ENCODE results near the gene PRUNE2. TPM values are rescaled to one million over a fixed set of nuclear protein-coding genes. Genes with fewer than 3 reads are reported as not detected.

Gene PRUNE2
- total and polyA plus RNA-seq, 9 of the 15 experiments (the other 6 are each of a cell fraction or from before 2014, with no cell fraction given), result 0.05 to 0.45 (median 0.18) TPM; not detected in 1

DNA sequence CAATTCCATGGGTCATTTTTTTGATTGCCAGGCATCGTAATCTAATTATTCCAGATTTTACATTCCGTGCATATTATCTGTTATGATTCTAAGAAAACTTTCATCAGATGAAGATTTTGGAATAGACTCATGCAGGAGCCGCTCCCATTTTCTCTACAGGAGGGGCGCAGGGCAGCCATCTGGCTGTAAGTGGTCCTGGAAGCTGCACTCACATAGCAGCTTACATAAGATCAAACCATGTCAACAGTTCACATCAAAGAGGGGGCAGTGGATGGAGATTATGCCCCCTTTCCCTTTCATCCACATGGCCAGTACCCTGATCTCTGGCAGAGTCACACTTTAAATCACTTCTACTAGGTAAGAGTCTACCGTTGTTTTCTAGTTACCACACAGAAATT is 214.9 kb downstream of the PRUNE2 start:
- no peaks in the 10 kb centered on the region; a peak in 1 of 5 replicates for H3K4me1 ChIP-seq (replicated peaks in 1 of 2; ENCODE audit: control insufficient read depth in 2 of 2, insufficient read depth in 2 of 2, low read length in 2 of 2)
- FAIRE-seq (no peak), DNase-seq (ENCODE audit: extremely low read depth in 1 of 4, low spot score in 3 of 4) (no peak), ATAC-seq (no peak)
- no peak overlapping the region for H3K9ac ChIP-seq (ENCODE audit: insufficient read depth in 1 of 2, low read depth in 2 of 2, low read length in 2 of 2)
- ChIA-PET CTCF (ENCODE audit: low intra/inter-chr PET ratio) (no interaction called here), POLR2A (interaction anchor here (0.5 to 1.5 kb wide), 2 partner anchors 10 to 78 kb away, joined by 3 to 4 read pairs; no protein-coding TSS in a partner anchor)
- no TSS peak for BruUV-seq (replicated peaks)
- peaks cover 0 to 5% of the 10 kb centered on the region in 2 experiments; a peak in 1 of 5 replicates for H3K27me3 ChIP-seq (ENCODE audit: control insufficient read depth in 2 of 2, insufficient read depth in 2 of 2, low read length in 2 of 2)
- H3K9me1 ChIP-seq (ENCODE audit: control insufficient read depth, insufficient read depth, low read length), result no peaks in the 10 kb centered on the region
- in situ Hi-C loops (cut with MboI), result no loop called here
- no peak overlapping the region for H2AFZ ChIP-seq (ENCODE audit: low read depth, low read length)
- no peak overlapping the region for H3K27ac ChIP-seq (ENCODE audit: extremely low read depth, low read depth, low read length)
- intact Hi-C loops (cut with micrococcal nuclease), result no loop called here
- H3K9me3 ChIP-seq (replicated peaks; ENCODE audit: control insufficient read depth, insufficient read depth, low read depth, low read length), result no peaks in the 10 kb centered on the region
- H3K4me2 ChIP-seq (ENCODE audit: insufficient read depth, low read length), result no peak overlapping the region
- no peak overlapping the region for H3K4me3 ChIP-seq
- H3K36me3 ChIP-seq (ENCODE audit: control insufficient read depth, insufficient read depth, low read length), result no peaks in the 10 kb centered on the region
- H4K20me1 ChIP-seq (replicated peaks; ENCODE audit: control insufficient read depth, insufficient read depth, low read length), result no peaks in the 10 kb centered on the region
- WGBS (ENCODE audit: insufficient coverage, low coverage, missing lambda C conversion rate), result 0% methylated on average over 4 of the region's 5 CpGs
- no peaks in the 10 kb centered on the region for H3K79me2 ChIP-seq (ENCODE audit: control insufficient read depth, insufficient read depth, low read length)
- no peak for TF ChIP-seq ZFP36 (IDR thresholded peaks at IDR 0.05; ENCODE audit: low read depth, low read length, partially characterized antibody)
- TF ChIP-seq SAP30 (IDR thresholded peaks at IDR 0.05; ENCODE audit: borderline replicate concordance, insufficient read depth, low read depth, low read length, poor library complexity, severe bottlenecking), result no peak
- no peak for TF ChIP-seq ZNF212 (CRISPR knock-in tag; IDR thresholded peaks at IDR 0.05)
- TF ChIP-seq BHLHE40 (IDR thresholded peaks at IDR 0.05; ENCODE audit: low read length), result no peak
- no peak for TF ChIP-seq MAZ (CRISPR knock-in tag; conservative IDR thresholded peaks at IDR 0.05 in 1 of 2, IDR thresholded peaks at IDR 0.05 in 1 of 2)
- TF ChIP-seq, protein P1, sequence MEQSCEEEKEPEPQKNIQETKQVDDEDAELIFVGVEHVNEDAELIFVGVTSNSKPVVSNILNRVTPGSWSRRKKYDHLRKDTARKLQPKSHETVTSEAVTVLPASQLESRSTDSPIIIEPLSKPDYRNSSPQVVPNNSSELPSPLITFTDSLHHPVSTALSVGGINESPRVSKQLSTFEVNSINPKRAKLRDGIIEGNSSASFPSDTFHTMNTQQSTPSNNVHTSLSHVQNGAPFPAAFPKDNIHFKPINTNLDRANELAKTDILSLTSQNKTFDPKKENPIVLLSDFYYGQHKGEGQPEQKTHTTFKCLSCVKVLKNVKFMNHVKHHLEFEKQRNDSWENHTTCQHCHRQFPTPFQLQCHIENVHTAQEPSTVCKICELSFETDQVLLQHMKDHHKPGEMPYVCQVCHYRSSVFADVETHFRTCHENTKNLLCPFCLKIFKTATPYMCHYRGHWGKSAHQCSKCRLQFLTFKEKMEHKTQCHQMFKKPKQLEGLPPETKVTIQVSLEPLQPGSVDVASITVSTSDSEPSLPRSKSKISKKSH (CRISPR knock-in tag; IDR thresholded peaks at IDR 0.05), result no peak
- TF ChIP-seq NCOR1 (IDR thresholded peaks at IDR 0.05), result no peak
- no peak for TF ChIP-seq MCM5 (IDR thresholded peaks at IDR 0.05; ENCODE audit: low read depth)
- TF ChIP-seq, protein P2, sequence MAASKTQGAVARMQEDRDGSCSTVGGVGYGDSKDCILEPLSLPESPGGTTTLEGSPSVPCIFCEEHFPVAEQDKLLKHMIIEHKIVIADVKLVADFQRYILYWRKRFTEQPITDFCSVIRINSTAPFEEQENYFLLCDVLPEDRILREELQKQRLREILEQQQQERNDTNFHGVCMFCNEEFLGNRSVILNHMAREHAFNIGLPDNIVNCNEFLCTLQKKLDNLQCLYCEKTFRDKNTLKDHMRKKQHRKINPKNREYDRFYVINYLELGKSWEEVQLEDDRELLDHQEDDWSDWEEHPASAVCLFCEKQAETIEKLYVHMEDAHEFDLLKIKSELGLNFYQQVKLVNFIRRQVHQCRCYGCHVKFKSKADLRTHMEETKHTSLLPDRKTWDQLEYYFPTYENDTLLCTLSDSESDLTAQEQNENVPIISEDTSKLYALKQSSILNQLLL (CRISPR knock-in tag; IDR thresholded peaks at IDR 0.05; ENCODE audit: borderline replicate concordance), result no peak
- no peak for TF ChIP-seq ZNF232 (CRISPR knock-in tag; IDR thresholded peaks at IDR 0.05)
- TF ChIP-seq MBD2 (IDR thresholded peaks at IDR 0.05; ENCODE audit: borderline replicate concordance, low read depth), result no peak
- no peak for TF ChIP-seq POLR2B (IDR thresholded peaks at IDR 0.05; ENCODE audit: low read depth, partially characterized antibody)
- TF ChIP-seq, protein P3, sequence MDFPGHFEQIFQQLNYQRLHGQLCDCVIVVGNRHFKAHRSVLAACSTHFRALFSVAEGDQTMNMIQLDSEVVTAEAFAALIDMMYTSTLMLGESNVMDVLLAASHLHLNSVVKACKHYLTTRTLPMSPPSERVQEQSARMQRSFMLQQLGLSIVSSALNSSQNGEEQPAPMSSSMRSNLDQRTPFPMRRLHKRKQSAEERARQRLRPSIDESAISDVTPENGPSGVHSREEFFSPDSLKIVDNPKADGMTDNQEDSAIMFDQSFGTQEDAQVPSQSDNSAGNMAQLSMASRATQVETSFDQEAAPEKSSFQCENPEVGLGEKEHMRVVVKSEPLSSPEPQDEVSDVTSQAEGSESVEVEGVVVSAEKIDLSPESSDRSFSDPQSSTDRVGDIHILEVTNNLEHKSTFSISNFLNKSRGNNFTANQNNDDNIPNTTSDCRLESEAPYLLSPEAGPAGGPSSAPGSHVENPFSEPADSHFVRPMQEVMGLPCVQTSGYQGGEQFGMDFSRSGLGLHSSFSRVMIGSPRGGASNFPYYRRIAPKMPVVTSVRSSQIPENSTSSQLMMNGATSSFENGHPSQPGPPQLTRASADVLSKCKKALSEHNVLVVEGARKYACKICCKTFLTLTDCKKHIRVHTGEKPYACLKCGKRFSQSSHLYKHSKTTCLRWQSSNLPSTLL (IDR thresholded peaks at IDR 0.05), result no peak
- no peak for TF ChIP-seq ETS2 (tag; IDR thresholded peaks at IDR 0.05; ENCODE audit: borderline replicate concordance, poor library complexity, severe bottlenecking)
- no peak for TF ChIP-seq ATF1 (CRISPR knock-in tag; IDR thresholded peaks at IDR 0.05)
- no peak for TF ChIP-seq ATF1 (tag; IDR thresholded peaks at IDR 0.05)
- TF ChIP-seq ZNF253 (CRISPR knock-in tag; conservative IDR thresholded peaks at IDR 0.05), result no peak
- TF ChIP-seq ZNF24 (IDR thresholded peaks at IDR 0.05), result no peak

Data from K562 (cell line).